Measurements from ENCODE around the gene USB1.

- no peak for TF ChIP-seq POLR2A (IDR thresholded peaks at IDR 0.05; ENCODE audit: low read depth, low read length)
- TF ChIP-seq POU2F2 (IDR thresholded peaks at IDR 0.05; ENCODE audit: low read depth, low read length) = no peak
- no peak for TF ChIP-seq POLR2AphosphoS5 (IDR thresholded peaks at IDR 0.05; ENCODE audit: low read depth, low read length)
- no peak for TF ChIP-seq TAF1 (IDR thresholded peaks at IDR 0.05; ENCODE audit: low read depth, low read length)
- no peak for TF ChIP-seq PAX5 (IDR thresholded peaks at IDR 0.05; ENCODE audit: insufficient read depth, low read length, severe bottlenecking)
Observed at GRCh38 chr16:58009856-58010416, 8.7 kb downstream of the USB1 start.
